Immature natural killer cell (primary cell): Measurements from ENCODE around the gene DYNAP. TPM values are rescaled to one million over a fixed set of nuclear protein-coding genes. Genes with fewer than 3 reads are reported as not detected.

ENCODE experiments used
- DNase-seq, 3 donors: peaks; one replicate each; pipeline ENCODE4 v3.0.0; 2022; ENCODE audit warnings: mixed read lengths in 1 of 3
- H3K27ac Mint-ChIP-seq, 6 donors: one replicate each; pipeline ENCODE4 v1.8.0; 2020; ENCODE audit warnings: mixed read lengths in 6 of 6, mild to moderate bottlenecking in 5 of 6, inconsistent platforms in 4 of 6, moderate library complexity in 3 of 6
- H3K27me3 Mint-ChIP-seq, 3 donors: one replicate each; pipeline ENCODE4 v1.8.0; 2020 to 2021; ENCODE audit warnings: low read depth in 3 of 3, mild to moderate bottlenecking in 3 of 3, mixed read lengths in 3 of 3, moderate library complexity in 3 of 3, inconsistent platforms in 1 of 3
- H3K36me3 Mint-ChIP-seq, 3 donors: one replicate each; pipeline ENCODE4 v1.8.0; 2020; ENCODE audit warnings: mixed read lengths in 3 of 3, inconsistent platforms in 2 of 3, mild to moderate bottlenecking in 2 of 3
- H3K4me1 Mint-ChIP-seq, 2 donors: one replicate each; pipeline ENCODE4 v1.8.0; 2020; ENCODE audit warnings: inconsistent platforms in 2 of 2, mild to moderate bottlenecking in 2 of 2, mixed read lengths in 2 of 2, moderate library complexity in 1 of 2
- H3K4me3 Mint-ChIP-seq, 5 donors: one replicate each; pipeline ENCODE4 v1.8.0; 2020; ENCODE audit warnings: mild to moderate bottlenecking in 5 of 5, mixed read lengths in 5 of 5, inconsistent platforms in 3 of 5, moderate library complexity in 3 of 5
- H3K9me3 Mint-ChIP-seq, 6 donors: one replicate each; pipeline ENCODE4 v1.8.0; 2020; ENCODE audit warnings: mild to moderate bottlenecking in 6 of 6, mixed read lengths in 6 of 6, inconsistent platforms in 4 of 6, moderate library complexity in 3 of 6
- polyA plus RNA-seq, 3 donors: library from polyadenylated mRNA; unstranded; fragments of 300-500 nt; fragmentation: Illumina TruSeq; gene quantifications; one replicate each; pipeline ENCODE4 v1.2.3, GENCODE V29; 2021

Gene DYNAP
- polyA plus RNA-seq, 3 donors from 2014 or later = not detected

DNA sequence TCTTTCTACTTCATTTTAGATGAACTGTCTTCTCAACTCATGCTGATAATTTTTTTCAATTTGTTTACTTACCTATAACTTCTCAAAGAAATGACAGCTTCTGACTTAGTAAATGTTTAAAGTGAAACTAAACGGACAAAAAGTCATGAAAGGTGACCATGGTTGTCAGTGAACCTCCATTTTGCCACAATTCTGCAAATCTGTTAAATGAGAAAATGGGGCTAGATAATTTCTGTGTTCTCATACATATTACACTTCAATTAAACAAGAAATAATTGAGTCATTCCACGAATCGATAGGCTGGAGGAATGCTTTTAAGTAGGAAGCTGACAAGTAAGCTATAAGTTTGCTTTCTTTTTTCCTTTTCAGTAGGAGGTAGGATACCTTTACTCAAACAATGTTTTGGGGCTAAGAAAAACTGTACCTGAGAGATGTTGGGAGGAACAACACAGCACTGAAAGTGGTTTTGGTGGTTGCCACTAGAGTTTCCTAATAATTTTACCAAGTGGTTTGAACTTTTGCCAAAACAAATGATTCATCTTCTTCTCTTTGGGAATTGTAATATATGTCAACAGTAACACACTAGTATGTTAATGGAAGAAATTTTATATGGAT, 17.1 kb downstream of the DYNAP start:
- H3K36me3 Mint-ChIP-seq = no peaks in the 10 kb centered on the region
- no peak overlapping the region for H3K27ac Mint-ChIP-seq
- peak overlapping the region in 3 of 5 donors; percentile 19 to 45 (median 28) for H3K4me3 Mint-ChIP-seq
- DNase-seq = no peak
- H3K4me1 Mint-ChIP-seq = peaks cover 0 to 10% of the 10 kb centered on the region in 2 donors
- peaks cover 0 to 2% (median 0%) of the 10 kb centered on the region in 6 donors for H3K9me3 Mint-ChIP-seq
- H3K27me3 Mint-ChIP-seq = peaks cover 0 to 5% (median 3%) of the 10 kb centered on the region in 3 donors

DNA sequence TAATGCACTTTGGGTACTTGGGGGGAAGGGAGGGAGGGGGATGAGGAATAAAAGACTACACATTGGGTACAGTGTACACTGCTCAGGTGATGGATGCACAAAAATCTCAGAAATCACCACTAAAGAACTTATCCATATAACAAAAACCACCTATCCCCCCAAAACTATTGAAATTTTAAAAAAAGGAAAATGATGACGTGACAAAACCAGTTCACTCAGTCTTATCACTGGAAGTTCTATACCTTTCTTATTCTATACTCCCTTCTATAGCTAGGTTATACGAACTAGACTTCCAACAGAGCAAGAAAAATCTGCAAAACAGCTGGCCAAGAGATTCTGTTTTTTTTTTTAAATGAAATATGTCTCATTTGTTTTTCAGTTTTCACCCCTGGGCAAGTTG, 20.8 kb downstream of the DYNAP start:
- H3K36me3 Mint-ChIP-seq = no peaks in the 10 kb centered on the region
- no peak overlapping the region for H3K4me3 Mint-ChIP-seq
- peaks cover 1 to 10% of the 10 kb centered on the region in 2 donors for H3K4me1 Mint-ChIP-seq
- H3K9me3 Mint-ChIP-seq = peaks cover 0 to 2% (median 0%) of the 10 kb centered on the region in 6 donors
- H3K27ac Mint-ChIP-seq = no peak overlapping the region
- DNase-seq = no peak
- peaks cover 0 to 5% (median 3%) of the 10 kb centered on the region in 3 donors for H3K27me3 Mint-ChIP-seq

GRCh38 chr18:54612237-54612636, 21.2 kb downstream of the DYNAP start:
- H3K4me1 Mint-ChIP-seq = peaks cover 1 to 10% of the 10 kb centered on the region in 2 donors
- no peak overlapping the region for H3K27ac Mint-ChIP-seq
- peaks cover 0 to 4% (median 0%) of the 10 kb centered on the region in 6 donors for H3K9me3 Mint-ChIP-seq
- H3K4me3 Mint-ChIP-seq = no peak overlapping the region
- peaks cover 0 to 5% (median 3%) of the 10 kb centered on the region in 3 donors for H3K27me3 Mint-ChIP-seq
- no peak for DNase-seq
- H3K36me3 Mint-ChIP-seq = no peaks in the 10 kb centered on the region

DNA sequence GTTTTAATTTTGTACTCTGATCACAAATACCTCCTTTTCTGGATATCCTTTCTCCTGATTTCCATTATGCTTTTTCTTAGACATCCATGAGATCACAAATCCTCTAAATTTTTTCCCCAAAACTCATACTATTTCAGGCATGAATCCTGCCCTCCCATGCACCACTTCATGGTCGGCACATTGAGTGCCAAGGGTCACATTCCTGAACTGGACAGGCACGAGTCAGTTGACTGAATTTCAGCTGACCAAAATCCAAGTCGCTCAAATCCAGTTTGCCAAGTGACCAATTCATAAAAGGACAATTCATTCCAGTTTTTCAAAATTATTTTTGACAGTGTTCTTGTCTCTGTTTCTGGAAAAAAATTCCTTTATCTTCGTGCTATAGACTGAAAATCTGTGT, 22.1 kb downstream of the DYNAP start:
- H3K36me3 Mint-ChIP-seq = no peaks in the 10 kb centered on the region
- H3K4me3 Mint-ChIP-seq = no peak overlapping the region
- peaks cover 0 to 4% (median 0%) of the 10 kb centered on the region in 6 donors for H3K9me3 Mint-ChIP-seq
- H3K27ac Mint-ChIP-seq = no peak overlapping the region
- peaks cover 0 to 4% (median 3%) of the 10 kb centered on the region in 3 donors for H3K27me3 Mint-ChIP-seq
- DNase-seq = no peak
- peaks cover 1% of the 10 kb centered on the region in 2 donors for H3K4me1 Mint-ChIP-seq

GRCh38 chr18:54616220-54616848, 25.3 kb downstream of the DYNAP start:
- H3K27ac Mint-ChIP-seq = no peak overlapping the region
- H3K4me1 Mint-ChIP-seq = peaks cover 0 to 1% of the 10 kb centered on the region in 2 donors
- DNase-seq = no peak
- H3K27me3 Mint-ChIP-seq = peaks cover 0 to 4% (median 2%) of the 10 kb centered on the region in 3 donors
- H3K36me3 Mint-ChIP-seq = peaks cover 0 to 6% (median 0%) of the 10 kb centered on the region in 3 donors
- H3K9me3 Mint-ChIP-seq = peaks cover 0 to 11% (median 2%) of the 10 kb centered on the region in 6 donors
- H3K4me3 Mint-ChIP-seq = no peak overlapping the region

- Mint-ChIP-seq H3K27ac (no peak overlapping the region), H3K9me3 (peaks cover 2 to 11% (median 3%) of the 10 kb centered on the region in 6 donors), H3K4me1 (no peaks in the 10 kb centered on the region), H3K4me3 (no peak overlapping the region), H3K36me3 (peaks cover 0 to 6% (median 0%) of the 10 kb centered on the region in 3 donors), H3K27me3 (peaks cover 0 to 5% (median 0%) of the 10 kb centered on the region in 3 donors)
- no peak for DNase-seq
Observed at GRCh38 chr18:54622084-54622483, 31.0 kb downstream of the DYNAP start.

DNA sequence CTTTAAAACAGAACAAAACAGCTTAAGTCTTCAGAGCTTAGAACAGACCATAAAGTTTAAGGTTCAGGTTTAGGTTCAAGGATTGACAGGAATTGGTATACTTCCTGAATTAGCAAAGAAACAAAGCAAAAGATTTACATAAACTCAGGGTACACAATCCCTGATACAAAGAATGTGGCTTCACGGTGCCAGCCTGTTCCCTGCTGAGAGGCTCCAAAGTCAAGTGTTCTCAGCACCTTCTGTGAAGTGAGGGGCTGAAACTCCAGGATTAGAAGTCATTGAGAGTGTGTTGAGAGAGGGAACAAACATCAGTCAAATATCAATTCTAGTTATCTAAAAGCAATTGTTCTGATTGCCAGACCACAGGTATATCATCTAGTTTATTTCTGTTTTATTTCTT, 35.7 kb downstream of the DYNAP start:
- Mint-ChIP-seq H3K9me3 (peaks cover 0 to 5% (median 2%) of the 10 kb centered on the region in 6 donors), H3K36me3 (no peaks in the 10 kb centered on the region), H3K4me1 (no peaks in the 10 kb centered on the region), H3K4me3 (no peak overlapping the region), H3K27me3 (peaks cover 0 to 4% (median 3%) of the 10 kb centered on the region in 3 donors), H3K27ac (no peak overlapping the region)
- DNase-seq = no peak

DNA sequence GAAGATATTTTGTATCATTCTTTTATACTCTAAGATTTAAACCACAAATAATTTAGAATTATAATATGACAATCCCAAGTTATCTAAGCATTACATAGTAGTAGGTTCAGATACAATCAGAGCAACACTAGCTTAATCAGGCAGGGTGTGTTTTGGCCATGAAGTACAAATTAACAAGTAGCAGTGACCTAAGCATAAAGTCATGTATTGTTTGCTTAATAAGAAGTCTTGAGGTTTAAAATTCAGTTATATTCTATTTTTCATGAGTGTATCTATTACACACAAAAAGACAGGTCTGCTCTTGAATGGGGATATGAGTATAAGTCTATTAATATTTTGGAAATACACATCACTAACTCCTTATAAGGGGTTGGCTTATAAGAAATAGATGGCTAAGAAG, 39.9 kb downstream of the DYNAP start:
- no peak overlapping the region for H3K27ac Mint-ChIP-seq
- H3K9me3 Mint-ChIP-seq = peaks cover 0 to 4% (median 0%) of the 10 kb centered on the region in 6 donors
- no peaks in the 10 kb centered on the region for H3K36me3 Mint-ChIP-seq
- peaks cover 0 to 7% (median 3%) of the 10 kb centered on the region in 3 donors for H3K27me3 Mint-ChIP-seq
- no peak for DNase-seq
- no peaks in the 10 kb centered on the region for H3K4me1 Mint-ChIP-seq
- H3K4me3 Mint-ChIP-seq = no peak overlapping the region

- DNase-seq = no peak
- Mint-ChIP-seq H3K4me3 (no peak overlapping the region), H3K9me3 (no peaks in the 10 kb centered on the region), H3K36me3 (no peaks in the 10 kb centered on the region), H3K27me3 (peaks cover 0 to 6% (median 0%) of the 10 kb centered on the region in 3 donors), H3K4me1 (no peaks in the 10 kb centered on the region), H3K27ac (no peak overlapping the region)
Observed at GRCh38 chr18:54636217-54636616, 45.2 kb downstream of the DYNAP start.

DNA sequence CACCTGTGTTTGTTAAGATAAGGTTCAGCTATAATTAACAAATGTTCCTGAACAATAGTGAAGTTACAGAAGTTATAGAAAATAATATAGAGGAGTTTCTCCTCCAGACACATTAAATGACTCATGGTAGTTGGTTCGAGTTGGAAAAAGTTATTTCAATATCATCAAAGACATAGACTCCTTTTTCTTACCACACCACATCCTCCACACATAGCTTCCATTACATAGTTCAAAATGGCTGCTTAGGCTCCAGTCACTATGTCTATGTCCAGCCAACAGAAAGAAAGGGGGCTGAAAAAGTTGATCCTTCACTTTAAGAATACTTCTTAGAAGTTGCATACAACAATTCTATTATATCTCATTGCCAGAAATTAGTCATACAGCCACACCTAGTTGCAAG, 50.7 kb downstream of the DYNAP start:
- no peak for DNase-seq
- Mint-ChIP-seq H3K36me3 (no peaks in the 10 kb centered on the region), H3K4me1 (no peaks in the 10 kb centered on the region), H3K4me3 (no peak overlapping the region), H3K9me3 (no peaks in the 10 kb centered on the region), H3K27ac (no peak overlapping the region), H3K27me3 (peaks cover 0 to 5% (median 2%) of the 10 kb centered on the region in 3 donors)

- H3K4me1 Mint-ChIP-seq = no peaks in the 10 kb centered on the region
- no peak for DNase-seq
- H3K36me3 Mint-ChIP-seq = no peaks in the 10 kb centered on the region
- H3K9me3 Mint-ChIP-seq = no peaks in the 10 kb centered on the region
- H3K27ac Mint-ChIP-seq = no peak overlapping the region
- peaks cover 2 to 5% (median 2%) of the 10 kb centered on the region in 3 donors for H3K27me3 Mint-ChIP-seq
- H3K4me3 Mint-ChIP-seq = no peak overlapping the region
Observed at GRCh38 chr18:54647176-54647575, 56.1 kb downstream of the DYNAP start.

Other genes with a start within 250 kb of the DYNAP start
- gene STARD6, start 233.4 kb upstream of the DYNAP start, polyA plus RNA-seq = not detected
- gene C18orf54, start 233.3 kb upstream of the DYNAP start, polyA plus RNA-seq = 1 to 10 TPM in 1 of 3 donors, under 1 TPM in 1, not detected in 1; 0.20 to 1.1 TPM
- 1 to 10 TPM; 3.9 to 8.1 (median 6.3) TPM for gene RAB27B, start 237.2 kb downstream of the DYNAP start, polyA plus RNA-seq